HCT116 (cell line): Measurements from ENCODE around the gene P4HTM. TPM values are rescaled to one million over a fixed set of nuclear protein-coding genes. Genes with fewer than 3 reads are reported as not detected.

Experiments used
- ATAC-seq: fragments of 200-7000 bp; cut with Tn5 transposase; 2 replicates; pipeline ENCODE4 v1.9.1; 2020; ENCODE audit warnings: mild to moderate bottlenecking, moderate library complexity
- Bru-seq: library from RNA; stranded (reverse); fragments of 400-500 nt; gene quantifications from one replicate; lab custom pipeline; 2021; lab: Mats Ljungman, UMichigan
- BruChase-seq, 2 experiments: library from RNA; stranded (reverse); fragments of 400-500 nt; gene quantifications; one replicate each; lab custom pipeline; 2021; lab: Mats Ljungman, UMichigan
- BruUV-seq: library from RNA; stranded (reverse); fragments of 400-500 nt; replicated peaks from 2 replicates; lab custom pipeline; 2021; lab: Mats Ljungman, UMichigan
- CTCF ChIA-PET: fragments of 300-600 bp; sonication (Branson Sonifier 250); formaldehyde crosslinking; loops from one replicate; lab custom pipeline; 2021; ENCODE audit warnings: antibody characterized with exemption; lab: Charles Lee
- POLR2A ChIA-PET: fragments of 300-600, 350-600 bp; sonication (Branson Sonifier 250); formaldehyde crosslinking; loops from one replicate; lab custom pipeline; 2021; ENCODE audit warnings: antibody characterized with exemption; lab: Charles Lee
- RAD21 ChIA-PET, 2 experiments: fragments of 300-600 bp; sonication (Branson Sonifier 250); formaldehyde crosslinking; loops; one replicate each; lab custom pipeline; 2023; ENCODE audit warnings: low total read pairs in 2 of 2; ENCODE audit not compliant: uncharacterized antibody in 2 of 2, unreplicated experiment in 2 of 2, low non-redundant PET in 1 of 2; lab: Charles Lee
- DNase-seq: peaks from one replicate; pipeline ENCODE4 v3.0.0-alpha.2; 2010; ENCODE audit warnings: low read depth, low spot score
- H2AFZ ChIP-seq: fragments of 200-600 bp; shearing (Covaris generic), sonication (generic); 2 replicates; pipeline ENCODE4 v1.6.1; 2017; ENCODE audit warnings: low read depth, mixed run types, mixed read lengths, antibody characterized with exemption, low read length; ENCODE audit not compliant: poor library complexity, severe bottlenecking
- H3K27ac ChIP-seq: 2 replicates; pipeline ENCODE4 v1.5.1; 2012; ENCODE audit warnings: low read depth, low read length
- H3K27me3 ChIP-seq: fragments of 200-600 bp; sonication (generic); 2 replicates; pipeline ENCODE4 v1.6.1; 2016; ENCODE audit warnings: mixed run types, low read length, mixed read lengths; ENCODE audit not compliant: insufficient read depth
- H3K36me3 ChIP-seq, 2 experiments: fragments of 200-500 bp in 1 of 2; fragments of 200-600 bp in 1 of 2; sonication (Bioruptor generic) in 1 of 2; sonication (generic) in 1 of 2; 2 replicates each; pipeline versions ENCODE4 v1.5.1 to v1.6.1; 2014 to 2016; ENCODE audit warnings: low read length in 2 of 2, inconsistent platforms in 1 of 2, mixed read lengths in 1 of 2, mixed run types in 1 of 2; ENCODE audit not compliant: insufficient read depth in 2 of 2, control insufficient read depth in 1 of 2
- H3K4me1 ChIP-seq, 2 experiments: fragments of 200-600 bp in 1 of 2; sonication (generic) in 1 of 2; 2 replicates each; pipeline versions ENCODE4 v1.5.1 to v1.6.1; 2012 to 2017; ENCODE audit warnings: low read length in 2 of 2, inconsistent platforms in 1 of 2, mild to moderate bottlenecking in 1 of 2, mixed read lengths in 1 of 2, mixed run types in 1 of 2, moderate library complexity in 1 of 2; ENCODE audit not compliant: insufficient read depth in 2 of 2, control insufficient read depth in 1 of 2
- H3K4me2 ChIP-seq: fragments of 200-600 bp; sonication (generic); 2 replicates; pipeline ENCODE4 v1.6.1; 2017; ENCODE audit warnings: mixed run types, low read length, mixed read lengths
- H3K4me3 ChIP-seq, 2 experiments: fragments of 200-600 bp in 1 of 2; sonication (generic) in 1 of 2; replicated peaks in 1 of 2; 2 replicates each; pipeline ENCODE4 v1.5.1; 2011 to 2016; ENCODE audit warnings: low read length in 2 of 2, control low read depth in 1 of 2, low read depth in 1 of 2, mild to moderate bottlenecking in 1 of 2, mixed read lengths in 1 of 2, mixed run types in 1 of 2
- H3K79me2 ChIP-seq: fragments of 200-600 bp; sonication (generic); 2 replicates; pipeline ENCODE4 v1.6.1; 2017; ENCODE audit warnings: mild to moderate bottlenecking, mixed run types, low read length, moderate library complexity, mixed read lengths; ENCODE audit not compliant: insufficient read depth
- H3K9ac ChIP-seq: fragments of 200-600 bp; sonication (generic); 2 replicates; pipeline ENCODE4 v1.6.1; 2016; ENCODE audit warnings: low read length, mixed read lengths
- H3K9me2 ChIP-seq: fragments of 200-600 bp; sonication (generic), shearing (Covaris generic); 2 replicates; pipeline ENCODE4 v1.6.1; 2017; ENCODE audit warnings: mixed run types, mild to moderate bottlenecking, moderate library complexity; ENCODE audit not compliant: insufficient read depth
- H3K9me3 ChIP-seq, 2 experiments: fragments of 200-500 bp in 1 of 2; fragments of 200-600 bp in 1 of 2; sonication (Bioruptor generic) in 1 of 2; sonication (generic) in 1 of 2; 2 replicates each; pipeline ENCODE4 v1.6.1; 2014 to 2017; ENCODE audit warnings: low read length in 2 of 2, mixed read lengths in 2 of 2, inconsistent platforms in 1 of 2, low read depth in 1 of 2, mild to moderate bottlenecking in 1 of 2, mixed run types in 1 of 2, moderate library complexity in 1 of 2; ENCODE audit not compliant: control insufficient read depth in 1 of 2, insufficient read depth in 1 of 2
- H4K20me1 ChIP-seq: fragments of 200-600 bp; sonication (generic), shearing (Covaris generic); 2 replicates; pipeline ENCODE4 v1.6.1; 2017; ENCODE audit warnings: mixed run types, mild to moderate bottlenecking, moderate library complexity; ENCODE audit not compliant: insufficient read depth
- CBX3 ChIP-seq: IDR thresholded peaks from 2 replicates; pipeline ENCODE4 v1.6.1; 2012; ENCODE audit warnings: low read depth
- CEBPB ChIP-seq: IDR thresholded peaks from 2 replicates; pipeline ENCODE4 v1.6.1; 2012; ENCODE audit warnings: low read depth
- EGR1 ChIP-seq: IDR thresholded peaks from 2 replicates; pipeline ENCODE4 v1.6.1; 2012; ENCODE audit warnings: low read depth
- ELF1 ChIP-seq: IDR thresholded peaks from 2 replicates; pipeline ENCODE4 v1.6.1; 2012; ENCODE audit warnings: low read depth, borderline replicate concordance
- EZH2 ChIP-seq: fragments of 200-600 bp; sonication (generic); IDR thresholded peaks from 2 replicates; pipeline ENCODE4 v1.6.1; 2017; ENCODE audit warnings: antibody characterized with exemption, mixed run types
- EZH2phosphoT487 ChIP-seq: fragments of 200-600 bp; IDR thresholded peaks from 2 replicates; pipeline ENCODE4 v1.6.1; 2018; ENCODE audit warnings: antibody characterized with exemption, borderline replicate concordance
- FOSL1 ChIP-seq: IDR thresholded peaks from 2 replicates; pipeline ENCODE4 v1.6.1; 2012; ENCODE audit warnings: low read depth
- RAD21 ChIP-seq: IDR thresholded peaks from 2 replicates; pipeline ENCODE4 v1.6.1; 2012; ENCODE audit warnings: low read depth, mild to moderate bottlenecking
- REST ChIP-seq: IDR thresholded peaks from 2 replicates; pipeline ENCODE4 v1.6.1; 2012; ENCODE audit warnings: low read depth
- TCF7L2 ChIP-seq: IDR thresholded peaks from 2 replicates; pipeline ENCODE4 v1.7.0; 2011; ENCODE audit warnings: borderline replicate concordance, inconsistent platforms; ENCODE audit not compliant: insufficient read depth, insufficient read length; ENCODE audit errors: extremely low read depth
- YY1 ChIP-seq: IDR thresholded peaks from 2 replicates; pipeline ENCODE4 v1.6.1; 2011; ENCODE audit warnings: low read length, low read depth, moderate library complexity, mild to moderate bottlenecking; ENCODE audit not compliant: insufficient replicate concordance; ENCODE audit errors: extremely low read depth
- ZBTB33 ChIP-seq: IDR thresholded peaks from 2 replicates; pipeline ENCODE4 v1.6.1; 2011; ENCODE audit warnings: mild to moderate bottlenecking, low read length, moderate library complexity; ENCODE audit not compliant: insufficient replicate concordance; ENCODE audit errors: extremely low read depth
- ZFX ChIP-seq: fragments of 450-650 bp; IDR thresholded peaks from 2 replicates; pipeline ENCODE4 v1.6.1; 2017
- ZNF274 ChIP-seq: fragments of 200-500 bp; sonication (Bioruptor generic); IDR thresholded peaks from 2 replicates; pipeline ENCODE4 v1.6.1; 2014; ENCODE audit warnings: mild to moderate bottlenecking, low read depth, low read length, inconsistent platforms
- intact Hi-C: fragments of 100-400 bp; cut with micrococcal nuclease; formaldehyde crosslinking; loops from 2 replicates; pipeline ENCODE4 v1.10.0; 2022
- long read RNA-seq: library from polyadenylated mRNA; unstranded; transcript quantifications from one replicate; pipeline ENCODE4 v2.0.0, GENCODE V29; 2021; ENCODE audit not compliant: unreplicated experiment
- polyA plus RNA-seq: library from polyadenylated mRNA; unstranded; fragments of >200 nt; gene quantifications from 2 replicates; pipeline ENCODE4 v1.2.1, GENCODE V29; 2012; ENCODE audit warnings: missing spikeins
- total RNA-seq: library from RNA; stranded (reverse); gene quantifications from one replicate; pipeline ENCODE4 v1.2.1, GENCODE V29; 2021; ENCODE audit not compliant: unreplicated experiment
- TF ChIP-seq, protein P1 (sequence below): IDR thresholded peaks from 2 replicates; pipeline ENCODE4 v1.6.1; 2012

Gene P4HTM
- total RNA-seq (60.5 TPM), Bru-seq, nascent RNA (percentile 71 among the genes with signal in this experiment), BruChase-seq, experiment 1, labeled RNA remaining after a 6-hour chase (percentile 78 among the genes with signal in this experiment), BruChase-seq, experiment 2, labeled RNA remaining after a 2-hour chase (percentile 72 among the genes with signal in this experiment)
- polyA plus RNA-seq: 59.7 and 67.7 TPM in 2 replicates
- long read RNA-seq, transcript P4HTM-205 (8 exons, 2,796 nt): minor isoform, 12 of 144 reads
- long read RNA-seq, transcript P4HTM-202 (9 exons, 2,127 nt): major isoform, 88 of 144 reads
- long read RNA-seq, partial matches to known transcripts: 30 of 144 reads
- long read RNA-seq, other reads (novel, unspliced or antisense): 13 of 144 reads

GRCh38 chr3:48989796-48990635, at the start of gene P4HTM:
Gene P4HTM (plus strand): TSS chr3:48990241. CDS start chr3:48990257, 16 bp downstream.
- H3K27ac ChIP-seq: peak within 1 kb of the TSS; percentile 98
- no peak within 1 kb of the TSS for H2AFZ ChIP-seq
- ChIA-PET RAD21 (interaction anchor here in 1 of 2 experiments (0.6 kb wide), 1 partner anchor 307 kb away, joined by 3 read pairs; no protein-coding TSS in a partner anchor), POLR2A (interaction anchor here (1.2 to 5.1 kb wide), 4 partner anchors 10 to 39 kb away, joined by 3 to 30 read pairs (median 14); partner anchors contain the start of genes IMPDH2, NDUFAF3 and WDR6), CTCF (interaction anchor here (0.6 to 3.5 kb wide), 5 partner anchors 17 to 415 kb away, joined by 3 to 42 read pairs (median 3); partner anchors contain the start of genes NDUFAF3 and WDR6)
- peak within 1 kb of the TSS; percentile 83 for H3K9ac ChIP-seq
- H3K4me3 ChIP-seq: peak within 1 kb of the TSS; percentile 76 to 80
- H3K36me3 ChIP-seq: peaks cover 0 to 10% of the 10 kb centered on the region in 2 experiments; a peak in 3 of 4 replicates
- H3K4me2 ChIP-seq: peak within 1 kb of the TSS; percentile 85
- ATAC-seq: peak; percentile 77
- H4K20me1 ChIP-seq: no peaks in the 10 kb centered on the region
- peaks cover 23 to 27% of the 10 kb centered on the region in 2 experiments for H3K4me1 ChIP-seq
- intact Hi-C loops: loop anchor here (1.0 to 2.0 kb wide), 3 partner anchors 31 to 169 kb away; partner anchors contain the start of gene LAMB2
- peak; percentile 72 for DNase-seq
- no peaks in the 10 kb centered on the region for H3K9me2 ChIP-seq
- H3K9me3 ChIP-seq: no peaks in the 10 kb centered on the region
- BruUV-seq: no TSS peak
- peaks cover 47% of the 10 kb centered on the region for H3K79me2 ChIP-seq
- no peaks in the 10 kb centered on the region for H3K27me3 ChIP-seq
- TF ChIP-seq YY1 (peak; percentile 80), ZFX (peak; percentile 97), CEBPB (no peak), ELF1 (no peak), EGR1 (peak; percentile 98), REST (no peak), TCF7L2 (peak; percentile 55), EZH2phosphoT487 (no peak), CBX3 (no peak; the same call in 1 of the 2 replicates), ZBTB33 (no peak), RAD21 (0 out of 2 replicates have a peak, but pooled peaks have one; percentile 30), ZNF274 (no peak), EZH2 (no peak), FOSL1 (peak; percentile 90)
- TF ChIP-seq, protein P1, sequence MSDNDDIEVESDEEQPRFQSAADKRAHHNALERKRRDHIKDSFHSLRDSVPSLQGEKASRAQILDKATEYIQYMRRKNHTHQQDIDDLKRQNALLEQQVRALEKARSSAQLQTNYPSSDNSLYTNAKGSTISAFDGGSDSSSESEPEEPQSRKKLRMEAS: no peak
